Effector CD8-positive, alpha-beta T cell (primary cell): ENCODE data around the gene RAB22A.
"Not testable (repeated sequence)": the region's sequence is repeated elsewhere in the genome, so short reads cannot be mapped to it uniquely, and the experiment has no call there.

Experiments
- DNase-seq: peaks from one replicate; lab custom pipeline; 2025; lab: John Stamatoyannopoulos, UW

The RAB22A gene

GRCh38 chr20:58414786-58415185, 105.3 kb downstream of the RAB22A start:
- not testable (repeated sequence) for DNase-seq

DNA sequence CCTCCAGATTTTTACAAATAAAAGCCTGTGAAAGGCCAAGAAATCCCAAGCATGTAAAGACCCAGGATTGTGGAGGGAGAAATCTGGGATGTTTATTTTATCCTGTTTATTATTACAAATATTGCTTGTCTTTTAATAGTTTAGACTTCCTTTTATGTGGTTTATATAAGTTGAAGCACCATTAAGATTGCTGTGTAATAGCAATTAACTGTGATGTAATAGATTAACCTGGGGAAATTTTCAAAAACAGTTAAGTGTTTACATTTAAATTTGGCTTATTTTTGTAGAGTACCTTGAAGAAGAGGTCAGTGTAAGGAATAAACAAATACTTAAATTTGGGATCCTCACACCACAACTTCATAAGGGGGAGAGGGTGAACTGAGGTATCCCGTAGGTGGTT, 106.5 kb downstream of the RAB22A start:
- no peak for DNase-seq

DNA sequence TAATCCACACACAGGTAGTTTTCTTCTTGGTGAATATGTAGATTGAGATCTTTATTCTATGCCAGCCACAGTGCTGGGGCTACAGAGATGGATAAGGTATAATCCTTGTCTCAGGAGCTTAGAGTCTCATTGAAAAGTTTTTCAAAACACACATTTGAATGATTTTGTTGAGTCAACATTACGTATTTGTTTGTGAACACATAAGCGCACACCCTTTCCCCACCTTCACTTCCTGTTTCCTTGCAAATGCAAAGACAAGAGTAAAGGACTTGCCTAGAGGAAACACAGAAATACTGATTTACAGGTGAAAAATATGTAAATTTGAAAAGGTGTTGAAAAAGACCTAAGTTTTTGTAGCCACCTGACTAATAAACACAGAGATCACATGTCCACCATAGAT, 107.3 kb downstream of the RAB22A start:
- no peak for DNase-seq
